ENCODE measurements around the gene SIRT3.

Gene SIRT3

GRCh38 chr11:235997-236773, at the start of gene SIRT3:
SIRT3 (minus strand) TSS chr11:236342; CDS start chr11:236328, 14 bp downstream.
- peak; percentile 93 for DNase-seq (ENCODE audit: low spot score)

GRCh38 chr11:285894-286220, 49.7 kb upstream of the SIRT3 start:
- DNase-seq (ENCODE audit: low spot score): no peak

- peak; percentile 58 for DNase-seq (ENCODE audit: low spot score)
Measured at GRCh38 chr11:285021-285893, 49.1 kb upstream of the SIRT3 start.

GRCh38 chr11:284105-285020, 48.2 kb upstream of the SIRT3 start:
- peak; percentile 62 for DNase-seq (ENCODE audit: low spot score)

- DNase-seq (ENCODE audit: low spot score): peak; percentile 12
Measured at GRCh38 chr11:283405-284104, 47.4 kb upstream of the SIRT3 start.

- DNase-seq (ENCODE audit: low spot score): peak; percentile 6
Measured at GRCh38 chr11:282630-283360, 46.7 kb upstream of the SIRT3 start.

GRCh38 chr11:282171-282570, 46.0 kb upstream of the SIRT3 start:
- DNase-seq (ENCODE audit: low spot score): peak; percentile 46

- DNase-seq (ENCODE audit: low spot score): peak; percentile 57
Measured at GRCh38 chr11:281486-282161, 45.5 kb upstream of the SIRT3 start.

- DNase-seq (ENCODE audit: low spot score): peak; percentile 56
Measured at GRCh38 chr11:280706-281485, 44.8 kb upstream of the SIRT3 start.

GRCh38 chr11:279966-280705, 44.0 kb upstream of the SIRT3 start:
- DNase-seq (ENCODE audit: low spot score): peak; percentile 64

- DNase-seq (ENCODE audit: low spot score): peak; percentile 45
Measured at GRCh38 chr11:279040-279965, 43.2 kb upstream of the SIRT3 start.

GRCh38 chr11:278001-278951, 42.1 kb upstream of the SIRT3 start, which contains the start of gene NLRP6:
NLRP6 (plus strand) TSS chr11:278407; CDS start chr11:278570, 163 bp downstream.
- peak; percentile 57 for DNase-seq (ENCODE audit: low spot score)

- DNase-seq (ENCODE audit: low spot score): no peak
Measured at GRCh38 chr11:276219-276618, 40.1 kb upstream of the SIRT3 start.

- DNase-seq (ENCODE audit: low spot score): no peak
Measured at GRCh38 chr11:272931-273198, 36.7 kb upstream of the SIRT3 start.

- DNase-seq (ENCODE audit: low spot score): no peak
Measured at GRCh38 chr11:272195-272930, 36.2 kb upstream of the SIRT3 start.

GRCh38 chr11:271319-271715, 35.2 kb upstream of the SIRT3 start:
- no peak for DNase-seq (ENCODE audit: low spot score)
